Ovary (tissue), 9 donors: Measurements from ENCODE around the gene RASA3. TPM values are rescaled to one million over a fixed set of nuclear protein-coding genes. Genes with fewer than 3 reads are reported as not detected.
A peak's percentile ranks its signal among the peaks of the same experiment; 100 is the strongest.

Source experiments
- DNase-seq, 5 donors: peaks; one replicate each; pipeline ENCODE4 v3.0.0-alpha.2; 2019 to 2020
- H3K27ac ChIP-seq, 2 donors: fragments of 200-600 bp; one replicate each; pipeline versions ENCODE4 v1.5.1 to v1.8.0; 2019 to 2022
- H3K27me3 ChIP-seq: fragments of 200-600 bp; one replicate; pipeline ENCODE4 v1.8.0; 2022
- H3K36me3 ChIP-seq: fragments of 200-600 bp; sonication (generic); one replicate; pipeline ENCODE4 v1.5.1; 2019
- H3K4me1 ChIP-seq: one replicate; pipeline ENCODE4 v1.8.1; 2013; ENCODE audit warnings: mild to moderate bottlenecking, moderate library complexity; ENCODE audit not compliant: insufficient read depth
- H3K4me3 ChIP-seq: fragments of 200-600 bp; sonication (generic); one replicate; pipeline ENCODE4 v1.5.1; 2017
- H3K9me3 ChIP-seq, 2 donors: fragments of 200-600 bp in 1 of 2; sonication (generic) in 1 of 2; one replicate each; pipeline versions ENCODE4 v1.5.1 to v1.8.1; 2013 to 2019; ENCODE audit warnings: mild to moderate bottlenecking in 1 of 2, moderate library complexity in 1 of 2
- EP300 ChIP-seq: sonication (generic); formaldehyde crosslinking; IDR thresholded peaks from one replicate; pipeline ENCODE4 v1.6.1; 2017; ENCODE audit warnings: antibody characterized with exemption
- POLR2A ChIP-seq: fragments of 450-650 bp; IDR thresholded peaks from one replicate; pipeline ENCODE4 v1.6.1; 2017; ENCODE audit warnings: antibody characterized with exemption, mild to moderate bottlenecking, moderate library complexity
- WGBS, 3 donors: extraction: QIAGEN DNeasy Blood & Tissue Kit in 1 of 3; methylation state at CpG; one replicate each; pipeline versions ENCODE4 v1.1.5 to v1.1.7; 2013 to 2017; 5-methylcytosine and 5-hydroxymethylcytosine counted together
- intact Hi-C, 4 donors: fragments of 100-400 bp; cut with DNase I; formaldehyde crosslinking; loops; one replicate each; pipeline versions ENCODE4 v1.11.0 to v1.15.1; 2022 to 2023
- polyA plus RNA-seq, 2 donors: library from polyadenylated mRNA; stranded (reverse); fragments of 200-250 nt in 1 of 2; fragments of 350-450 nt in 1 of 2; fragmentation: Illumina TruSeq in 1 of 2; extraction: RNeasy Lipid Tissue Mini Kit (QIAGEN cat#74804) in 1 of 2; gene quantifications; one replicate each; pipeline ENCODE4 v1.2.3, GENCODE V29; 2013 to 2014
- total RNA-seq, 7 donors: library from RNA; depleted of rRNA in 2 of 7; stranded (reverse); fragments of >200 nt in 2 of 7; fragmentation: NEBNext Ultra II Directional in 3 of 7; extraction: Animal tissue kit (Norgen Biotek cat#: 25700) in 3 of 7; gene quantifications; one replicate each; pipeline versions ENCODE4 v1.1.0 to v1.2.4, GENCODE V29; 2016 to 2023
- TF ChIP-seq, protein P1 (sequence below), 3 donors: fragments of 450-650 bp in 2 of 3; fragments of 200-600 bp in 1 of 3; IDR thresholded peaks; one replicate each; pipeline versions ENCODE4 v1.5.1 to v1.8.0; 2016 to 2022; ENCODE audit warnings: antibody characterized with exemption in 3 of 3, mild to moderate bottlenecking in 1 of 3
- donor health status: DM: no; HTN: no; CAD: no; lungs with moderate emphysema.
- donor health status: DM: no; HTN: no; CAD: no.
- donor health status: Bipolar disorder and iron deficiency.
- donor health status: DM: yes; HTN: yes; CAD: no.
- donor health status: DM: no; HTN: no; CAD: no.
- donor health status: DM: yes; HTN: yes; CAD: no.

Gene RASA3
- total and polyA plus RNA-seq, 9 donors, result 5.4 to 16.9 (median 9.4) TPM

DNA sequence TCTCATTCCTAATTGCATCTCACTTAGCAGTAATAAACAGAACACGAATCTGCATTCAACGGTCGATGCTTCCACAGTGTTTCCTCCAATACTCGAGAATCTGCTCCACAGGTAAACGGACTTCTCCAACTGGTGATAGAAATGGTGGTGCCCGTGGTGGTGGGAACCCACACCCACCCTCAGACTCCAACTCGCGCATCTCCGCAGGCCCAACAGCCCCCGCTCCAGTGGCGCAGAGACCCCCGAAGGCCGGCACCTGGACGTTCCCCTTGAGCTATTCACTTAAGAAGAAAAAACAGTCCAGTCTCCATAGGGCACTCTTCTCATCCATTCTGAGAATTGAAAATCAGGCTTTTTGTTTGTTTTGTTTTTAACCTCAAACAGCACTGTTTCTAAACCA is 13.8 kb upstream of the RASA3 start:
- intact Hi-C loops, result no loop called here
- H3K36me3 ChIP-seq, result no peaks in the 10 kb centered on the region
- H3K9me3 ChIP-seq, result no peaks in the 10 kb centered on the region
- no peaks in the 10 kb centered on the region for H3K27me3 ChIP-seq
- 92 to 94% (median 92%) methylated on average over 14 of the region's 14 CpGs for WGBS, 3 donors
- no peak for DNase-seq
- no peaks in the 10 kb centered on the region for H3K4me1 ChIP-seq
- H3K27ac ChIP-seq, result no peak overlapping the region
- no peak overlapping the region for H3K4me3 ChIP-seq
- TF ChIP-seq EP300, result no peak
- no peak for TF ChIP-seq POLR2A
- TF ChIP-seq, protein P1, sequence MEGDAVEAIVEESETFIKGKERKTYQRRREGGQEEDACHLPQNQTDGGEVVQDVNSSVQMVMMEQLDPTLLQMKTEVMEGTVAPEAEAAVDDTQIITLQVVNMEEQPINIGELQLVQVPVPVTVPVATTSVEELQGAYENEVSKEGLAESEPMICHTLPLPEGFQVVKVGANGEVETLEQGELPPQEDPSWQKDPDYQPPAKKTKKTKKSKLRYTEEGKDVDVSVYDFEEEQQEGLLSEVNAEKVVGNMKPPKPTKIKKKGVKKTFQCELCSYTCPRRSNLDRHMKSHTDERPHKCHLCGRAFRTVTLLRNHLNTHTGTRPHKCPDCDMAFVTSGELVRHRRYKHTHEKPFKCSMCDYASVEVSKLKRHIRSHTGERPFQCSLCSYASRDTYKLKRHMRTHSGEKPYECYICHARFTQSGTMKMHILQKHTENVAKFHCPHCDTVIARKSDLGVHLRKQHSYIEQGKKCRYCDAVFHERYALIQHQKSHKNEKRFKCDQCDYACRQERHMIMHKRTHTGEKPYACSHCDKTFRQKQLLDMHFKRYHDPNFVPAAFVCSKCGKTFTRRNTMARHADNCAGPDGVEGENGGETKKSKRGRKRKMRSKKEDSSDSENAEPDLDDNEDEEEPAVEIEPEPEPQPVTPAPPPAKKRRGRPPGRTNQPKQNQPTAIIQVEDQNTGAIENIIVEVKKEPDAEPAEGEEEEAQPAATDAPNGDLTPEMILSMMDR (IDR thresholded peaks at IDR 0.05), result no peak

DNA sequence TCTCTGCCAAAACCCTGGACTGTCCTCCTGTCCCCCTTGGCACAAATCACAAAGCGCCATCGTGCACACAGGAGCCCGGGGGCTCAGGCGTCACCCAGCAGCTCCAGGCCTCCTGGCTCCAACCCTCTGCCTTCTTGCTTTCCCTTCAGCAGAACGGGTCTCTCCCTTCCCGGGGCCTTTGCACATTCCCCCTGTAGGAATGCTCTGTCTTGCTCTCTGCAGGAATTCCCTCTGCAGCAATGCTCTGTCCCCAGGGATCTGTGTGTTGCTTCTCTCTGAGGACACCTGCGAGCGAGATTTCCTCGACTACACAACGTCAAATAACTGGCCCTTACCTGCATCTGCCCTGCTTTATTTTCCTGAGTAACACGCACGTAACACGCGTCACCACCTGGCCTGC is 13.3 kb upstream of the RASA3 start:
- no peaks in the 10 kb centered on the region for H3K4me1 ChIP-seq
- intact Hi-C loops, result no loop called here
- no peak for DNase-seq
- no peaks in the 10 kb centered on the region for H3K9me3 ChIP-seq
- H3K4me3 ChIP-seq, result no peak overlapping the region
- no peaks in the 10 kb centered on the region for H3K27me3 ChIP-seq
- no peaks in the 10 kb centered on the region for H3K36me3 ChIP-seq
- 93 to 94% (median 93%) methylated on average over 14 of the region's 14 CpGs for WGBS, 3 donors
- TF ChIP-seq EP300, result no peak
- no peak for TF ChIP-seq POLR2A
- TF ChIP-seq, protein P1 (IDR thresholded peaks at IDR 0.05), result no peak
- no peak overlapping the region for H3K27ac ChIP-seq

DNA sequence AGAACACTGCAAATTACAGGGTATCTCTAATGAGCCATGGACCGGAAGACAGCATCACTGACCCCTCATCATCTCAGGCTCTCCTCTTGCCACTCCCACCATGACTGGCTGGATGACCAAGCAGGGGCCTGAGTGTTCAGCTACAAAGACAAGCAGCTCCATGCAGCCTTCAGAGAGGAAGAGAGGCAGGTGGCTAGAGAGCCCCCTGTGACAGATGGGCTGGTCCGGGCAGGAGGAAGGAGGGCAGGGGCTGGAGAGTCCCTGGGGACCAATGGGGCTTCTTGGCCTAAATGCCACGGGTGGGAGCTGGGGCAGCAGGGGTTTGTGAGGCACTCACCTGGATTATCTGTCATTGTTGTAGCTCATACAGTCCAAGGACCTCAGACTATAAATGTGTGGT is 12.8 kb upstream of the RASA3 start:
- no peak overlapping the region for H3K4me3 ChIP-seq
- intact Hi-C loops, result no loop called here
- H3K27me3 ChIP-seq, result no peaks in the 10 kb centered on the region
- TF ChIP-seq POLR2A (no peak), EP300 (no peak)
- TF ChIP-seq, protein P1 (IDR thresholded peaks at IDR 0.05), result no peak
- no peaks in the 10 kb centered on the region for H3K4me1 ChIP-seq
- no peaks in the 10 kb centered on the region for H3K36me3 ChIP-seq
- DNase-seq, result no peak
- no peak overlapping the region for H3K27ac ChIP-seq
- WGBS, 3 donors, result 53 to 69% (median 54%) methylated on average over 3 of the region's 3 CpGs
- no peaks in the 10 kb centered on the region for H3K9me3 ChIP-seq

DNA sequence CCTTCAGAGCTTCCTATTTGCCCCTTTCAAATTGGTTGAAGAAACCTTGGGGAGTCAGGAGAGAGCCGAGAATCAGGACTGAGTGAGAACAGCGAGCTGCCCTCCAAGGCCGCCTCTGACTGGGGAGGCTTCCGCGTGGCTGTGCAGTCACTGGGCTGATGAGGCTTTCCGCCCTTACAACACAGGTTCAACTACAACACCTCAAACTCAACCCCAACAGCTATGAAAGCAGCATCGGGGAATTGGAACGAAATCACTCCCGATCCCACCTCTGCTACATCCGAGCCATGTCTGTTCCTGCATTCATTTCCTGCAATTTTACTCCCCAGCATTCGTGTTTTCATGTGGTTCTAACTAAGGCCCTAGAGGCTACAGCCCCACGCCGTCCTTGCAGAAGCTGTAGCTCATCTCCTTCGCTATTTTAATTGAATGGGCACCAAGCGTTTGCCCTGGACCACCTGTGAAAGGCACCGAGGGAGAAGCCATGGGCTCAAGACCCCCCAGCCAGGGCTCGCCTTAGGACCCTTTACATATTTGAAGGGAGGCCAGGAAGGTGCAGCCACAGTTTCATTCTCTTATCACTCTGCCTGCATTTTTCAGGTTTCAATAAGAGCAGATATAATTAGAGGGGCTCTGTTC is 12.3 kb upstream of the RASA3 start:
- Histone ChIP-seq H3K4me1 (no peaks in the 10 kb centered on the region), H3K4me3 (no peak overlapping the region), H3K27me3 (no peaks in the 10 kb centered on the region), H3K27ac (no peak overlapping the region), H3K36me3 (no peaks in the 10 kb centered on the region), H3K9me3 (no peaks in the 10 kb centered on the region)
- TF ChIP-seq EP300 (no peak), POLR2A (no peak)
- TF ChIP-seq, protein P1 (IDR thresholded peaks at IDR 0.05), result no peak
- peak in 1 of 5 donors; percentile 13 for DNase-seq
- intact Hi-C loops, result no loop called here
- 86 to 88% (median 87%) methylated on average over 17 of the region's 17 CpGs for WGBS, 3 donors
